T-cell (primary cell): ENCODE results near the gene PXN. TPM values are rescaled to one million over a fixed set of nuclear protein-coding genes. Genes with fewer than 3 reads are reported as not detected.

Source experiments
- ATAC-seq, 4 experiments: fragments of 200-7000 bp in 3 of 4; fragments of 150-1000 bp in 1 of 4; cut with Tn5 transposase; replicated peaks in 1 of 4; 1 replicate in 3 of 4; 2 replicates in 1 of 4; pipeline ENCODE4 v1.10.0; 2021; ENCODE audit warnings: moderate library complexity in 3 of 4, mild to moderate bottlenecking in 2 of 4, moderate number of reproducible peaks in 1 of 4
- CTCF ChIA-PET, 2 donors: fragments of 300-600 bp; sonication (Branson Sonifier 250); formaldehyde crosslinking; loops; one replicate each; lab custom pipeline; 2022; ENCODE audit warnings: antibody characterized with exemption in 2 of 2; lab: Charles Lee
- POLR2A ChIA-PET, 2 donors: fragments of 300-600 bp; sonication (Branson Sonifier 250); formaldehyde crosslinking; loops; one replicate each; lab custom pipeline; 2022; ENCODE audit warnings: antibody characterized with exemption in 2 of 2; lab: Charles Lee
- DNase-seq, 35 experiments: peaks; one replicate each; pipeline versions ENCODE4 v3.0.0 to v3.0.0-alpha.2; 2013 to 2023
- H3K27ac ChIP-seq: one replicate; pipeline ENCODE4 v1.5.1; 2013; ENCODE audit warnings: low read length
- H3K27me3 ChIP-seq, 2 experiments: replicated peaks in 1 of 2; 1 replicate in 1 of 2; 2 replicates in 1 of 2; pipeline versions ENCODE4 v1.6.1 to v1.7.0; 2013; ENCODE audit warnings: low read length in 1 of 2, mixed read lengths in 1 of 2; ENCODE audit not compliant: control insufficient read depth in 2 of 2, insufficient read depth in 2 of 2; ENCODE audit errors: extremely low read depth in 1 of 2
- H3K36me3 ChIP-seq, 2 donors: 1 replicate in 1 of 2; 2 replicates in 1 of 2; pipeline versions ENCODE4 v1.6.1 to v1.7.0; 2013; ENCODE audit warnings: low read length in 1 of 2; ENCODE audit not compliant: control insufficient read depth in 2 of 2, insufficient read depth in 1 of 2; ENCODE audit errors: extremely low read depth in 1 of 2
- H3K4me1 ChIP-seq, 2 experiments: 1 replicate in 1 of 2; 2 replicates in 1 of 2; pipeline versions ENCODE4 v1.6.1 to v1.7.0; 2013; ENCODE audit warnings: low read length in 2 of 2, mixed read lengths in 1 of 2; ENCODE audit not compliant: insufficient read depth in 2 of 2, control insufficient read depth in 1 of 2; ENCODE audit errors: extremely low read depth in 1 of 2
- H3K4me3 ChIP-seq, 2 donors: 1 replicate in 1 of 2; 2 replicates in 1 of 2; pipeline versions ENCODE4 v1.5.1 to v1.7.0; 2013; ENCODE audit warnings: mild to moderate bottlenecking in 2 of 2, low read length in 1 of 2, moderate library complexity in 1 of 2; ENCODE audit not compliant: control insufficient read depth in 1 of 2; ENCODE audit errors: extremely low read depth in 1 of 2
- H3K9me3 ChIP-seq: 2 replicates; pipeline ENCODE4 v1.7.0; 2013
- H3K27ac Mint-ChIP-seq, 2 donors: one replicate each; pipeline ENCODE4 v1.8.0; 2020 to 2021; ENCODE audit warnings: mild to moderate bottlenecking in 2 of 2, mixed read lengths in 2 of 2
- H3K27me3 Mint-ChIP-seq, 2 donors: one replicate each; pipeline ENCODE4 v1.8.0; 2021 to 2022; ENCODE audit warnings: mixed read lengths in 2 of 2
- H3K36me3 Mint-ChIP-seq: one replicate; pipeline ENCODE4 v1.8.0; 2021; ENCODE audit warnings: mixed read lengths
- H3K4me1 Mint-ChIP-seq, 3 donors: one replicate each; pipeline ENCODE4 v1.8.0; 2020 to 2022; ENCODE audit warnings: mixed read lengths in 3 of 3, mild to moderate bottlenecking in 1 of 3
- H3K4me3 Mint-ChIP-seq, 3 donors: one replicate each; pipeline ENCODE4 v1.8.0; 2020 to 2022; ENCODE audit warnings: mild to moderate bottlenecking in 3 of 3, mixed read lengths in 3 of 3, moderate library complexity in 3 of 3
- H3K9me3 Mint-ChIP-seq, 3 donors: one replicate each; pipeline ENCODE4 v1.8.0; 2020 to 2022; ENCODE audit warnings: mixed read lengths in 3 of 3
- WGBS: methylation state at CpG from one replicate; pipeline ENCODE4 v1.1.5; 2013; ENCODE audit warnings: missing lambda C conversion rate; ENCODE audit not compliant: insufficient coverage; 5-methylcytosine and 5-hydroxymethylcytosine counted together
- total RNA-seq, 35 experiments: library from RNA in 6 of 35; stranded (reverse) in 6 of 35; fragments of 120-200 nt in 1 of 35; gene quantifications; one replicate each; pipeline versions ENCODE4 v1.2.1 to v1.2.4 and lab custom pipeline; 2013 to 2026

The PXN gene
- total RNA-seq (100 to 1,000 TPM; 128 to 202 (median 137) TPM), total RNA-seq (lab: John Stamatoyannopoulos, UW) (27.1 to 178 (median 94.0) reads per million in 29 experiments)
- 82.1 TPM for total RNA-seq (2013)

DNA sequence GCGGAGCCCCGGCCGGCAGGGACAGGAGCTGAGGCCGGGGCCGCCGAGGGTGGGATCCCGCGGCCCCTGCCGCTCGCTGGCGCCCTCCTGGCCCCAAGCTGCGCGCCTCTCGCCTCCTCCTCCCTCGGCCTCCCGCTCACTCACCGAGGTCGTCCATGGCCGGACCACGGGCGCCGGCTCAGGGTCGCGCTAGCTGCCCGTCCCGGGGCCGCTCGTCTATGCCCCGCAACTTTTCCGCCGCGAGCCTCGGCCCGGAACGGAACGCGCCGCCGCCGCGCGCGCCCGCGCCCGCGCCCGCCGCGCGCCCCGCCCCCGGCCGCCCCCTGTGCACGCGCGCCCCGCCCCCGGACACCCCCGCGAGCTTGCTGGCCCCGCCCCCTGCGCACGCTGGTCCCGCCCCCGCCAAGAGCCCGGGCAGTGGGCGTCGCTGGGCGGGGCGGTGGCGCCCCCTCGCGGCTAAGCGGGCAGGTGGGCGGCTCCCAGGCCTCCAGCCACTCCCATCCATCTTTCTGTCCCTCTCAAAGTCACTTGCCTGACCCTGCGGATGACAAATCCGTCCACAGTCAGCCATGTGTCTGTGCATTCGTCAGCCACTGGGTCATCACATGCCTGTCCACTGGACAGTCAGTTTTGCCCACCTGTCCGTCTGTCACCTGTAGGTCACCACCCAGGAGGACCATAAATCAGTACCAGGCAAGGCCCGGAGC, at the start of gene PXN:
TSS of gene PXN (minus strand) at position 258 of the 707 bp plus-strand sequence. CDS start at position 157, 101 bp downstream.
- peak; percentile 70 to 96 (median 88) for DNase-seq
- H3K27me3 ChIP-seq = no peaks in the 10 kb centered on the region
- peak within 1 kb of the TSS; percentile 85 to 94 for H3K4me3 ChIP-seq
- Mint-ChIP-seq H3K4me3 (peak within 1 kb of the TSS; percentile 90 to 97 (median 94)), H3K27ac (peak within 1 kb of the TSS; percentile 88 to 93), H3K36me3 (peaks cover 8% of the 10 kb centered on the region), H3K4me1 (peaks cover 41 to 47% (median 41%) of the 10 kb centered on the region in 3 donors), H3K27me3 (no peaks in the 10 kb centered on the region), H3K9me3 (no peaks in the 10 kb centered on the region)
- CTCF ChIA-PET = interaction anchor here (0.6 to 9.4 kb wide), 24 partner anchors 9 to 64 kb away, joined by 3 to 162 read pairs (median 7); partner anchors contain the start of genes RNU4-1 (in 1 of the 2), RNU4-2 (in 1 of the 2), RPLP0 (in 1 of the 2) and SIRT4 (in 1 of the 2)
- H3K9me3 ChIP-seq = no peaks in the 10 kb centered on the region
- H3K36me3 ChIP-seq = no peaks in the 10 kb centered on the region
- POLR2A ChIA-PET = interaction anchor here (0.6 to 2.7 kb wide), 10 partner anchors 11 to 65 kb away, joined by 3 to 21 read pairs (median 4); partner anchors contain the start of genes RNU4-2 (in 2 of the 2) and RPLP0 (in 2 of the 2)
- peak within 1 kb of the TSS; percentile 74 for H3K27ac ChIP-seq
- 3% methylated on average over 70 of the region's 81 CpGs for WGBS
- peaks cover 30 to 48% of the 10 kb centered on the region in 2 experiments for H3K4me1 ChIP-seq
- ATAC-seq = peak; percentile 88 to 95 (median 89)

DNA sequence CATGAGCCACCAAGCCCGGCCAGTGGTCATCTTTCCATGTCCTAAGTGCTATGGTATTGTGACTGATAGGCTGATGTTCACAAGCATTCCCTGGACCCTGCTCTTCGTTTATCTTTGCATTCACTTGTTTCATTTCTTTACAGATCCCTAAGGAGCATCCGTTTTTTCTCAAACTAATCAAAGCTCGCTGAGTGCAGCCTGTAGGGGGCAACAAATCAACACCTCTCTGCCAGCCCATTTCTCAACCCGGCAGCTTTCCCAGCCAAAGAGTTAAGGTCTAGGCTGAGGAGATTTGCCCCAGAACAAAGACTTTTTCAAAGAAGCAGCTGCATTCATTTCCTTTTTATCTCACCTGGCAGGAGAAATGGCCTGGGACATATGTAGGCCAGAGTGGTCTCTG, 48.7 kb upstream of the PXN start:
- Mint-ChIP-seq H3K4me1 (peaks cover 10 to 14% (median 13%) of the 10 kb centered on the region in 3 donors), H3K9me3 (no peaks in the 10 kb centered on the region), H3K27ac (no peak overlapping the region), H3K36me3 (no peaks in the 10 kb centered on the region), H3K4me3 (no peak overlapping the region), H3K27me3 (no peaks in the 10 kb centered on the region)
- no peaks in the 10 kb centered on the region for H3K27me3 ChIP-seq
- ChIA-PET POLR2A (no interaction called here), CTCF (interaction anchor here in 1 of 2 donors (0.5 to 1.8 kb wide), 2 partner anchors 12 to 201 kb away, joined by 4 to 6 read pairs; partner anchors contain the start of gene SIRT4)
- no peaks in the 10 kb centered on the region for H3K9me3 ChIP-seq
- 80% methylated on average over 1 of the region's 5 CpGs for WGBS
- H3K4me3 ChIP-seq = no peak overlapping the region
- no peaks in the 10 kb centered on the region for H3K36me3 ChIP-seq
- no peak overlapping the region for H3K27ac ChIP-seq
- H3K4me1 ChIP-seq = peaks cover 7 to 14% of the 10 kb centered on the region in 2 experiments
- DNase-seq (no peak), ATAC-seq (no peak)

- Histone ChIP-seq H3K4me1 (peaks cover 0 to 10% of the 10 kb centered on the region in 2 experiments), H3K27me3 (no peaks in the 10 kb centered on the region), H3K4me3 (peak within 1 kb of the TSS; percentile 74 to 97), H3K27ac (no peak within 1 kb of the TSS), H3K9me3 (no peaks in the 10 kb centered on the region), H3K36me3 (no peaks in the 10 kb centered on the region)
- Mint-ChIP-seq H3K36me3 (peaks cover 3% of the 10 kb centered on the region), H3K9me3 (no peaks in the 10 kb centered on the region), H3K27ac (peak within 1 kb of the TSS; percentile 36 to 94), H3K27me3 (no peaks in the 10 kb centered on the region), H3K4me1 (peaks cover 12 to 13% (median 12%) of the 10 kb centered on the region in 3 donors), H3K4me3 (peak within 1 kb of the TSS; percentile 87 to 97 (median 89))
- peak; percentile 99 to 100 (median 100) for ATAC-seq
- CTCF ChIA-PET = interaction anchor here (0.7 to 2.3 kb wide), 23 partner anchors 9 to 1201 kb away, joined by 3 to 65 read pairs (median 4); partner anchors contain the start of genes RNU4-1 (in 2 of the 2), POP5 (in 1 of the 2), PXN (in 1 of the 2) and RNU4-2 (in 1 of the 2)
- peak; percentile 73 to 96 (median 86) for DNase-seq
- POLR2A ChIA-PET = interaction anchor here (0.5 to 2.2 kb wide), 11 partner anchors 9 to 279 kb away, joined by 3 to 65 read pairs (median 5); partner anchors contain the start of genes RNU4-1 (in 2 of the 2) and RNU4-2 (in 2 of the 2)
- 0% methylated on average over 11 of the region's 31 CpGs for WGBS
Measured at GRCh38 chr12:120301962-120302815, 36.7 kb upstream of the PXN start, which contains the start of gene SIRT4. TSS of gene SIRT4 (plus strand) at chr12:120302321. CDS start at chr12:120303562, 1,241 bp downstream.

DNA sequence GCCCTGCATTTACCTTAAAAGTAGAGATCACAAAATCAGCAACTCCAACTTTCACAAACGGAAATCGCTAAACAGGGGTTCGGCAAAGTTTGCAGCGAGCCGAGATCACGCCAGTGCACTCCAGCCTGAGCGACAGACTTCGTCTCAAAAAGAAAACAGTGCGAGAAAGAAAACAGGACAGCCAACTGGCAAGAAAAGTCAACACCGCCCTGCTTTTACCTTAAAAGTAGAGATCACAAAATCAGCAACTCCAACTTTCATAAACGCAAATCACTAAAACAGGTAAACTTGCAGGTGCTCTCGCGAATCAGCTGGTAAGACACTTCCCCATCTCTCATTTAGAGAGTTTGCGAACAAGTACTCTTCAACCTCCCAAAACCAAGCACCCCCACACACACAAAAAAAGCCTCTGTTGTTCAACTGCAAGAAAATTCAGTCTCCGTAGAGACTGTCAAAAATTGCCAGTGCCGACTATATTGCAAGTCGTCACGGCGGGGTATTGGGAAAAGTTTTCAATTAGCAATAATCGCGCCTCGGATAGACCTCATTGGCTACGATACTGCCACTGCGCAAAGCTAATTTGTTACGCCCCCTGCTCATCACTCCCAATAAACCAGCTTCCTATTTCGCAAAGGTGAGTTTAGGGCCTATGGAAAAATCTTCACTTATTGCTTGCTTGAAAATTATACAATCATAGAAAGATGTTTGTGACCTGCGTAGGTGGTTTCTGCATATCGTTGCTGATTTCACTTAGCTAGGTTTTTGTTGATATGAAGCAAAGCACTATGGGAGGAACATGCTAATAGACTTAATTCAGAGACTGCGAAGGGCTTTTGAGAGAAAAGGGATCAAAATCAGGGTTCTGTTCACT, 27.4 kb upstream of the PXN start, which contains the start of gene RNU4-1:
TSS of gene RNU4-1 (minus strand) at position 577 of the 871 bp plus-strand sequence.
- Histone ChIP-seq H3K4me3 (peak within 1 kb of the TSS; percentile 72 to 95), H3K27me3 (peaks cover 0 to 3% of the 10 kb centered on the region in 2 experiments), H3K9me3 (no peaks in the 10 kb centered on the region), H3K27ac (peak within 1 kb of the TSS; percentile 100), H3K4me1 (peaks cover 2 to 24% of the 10 kb centered on the region in 2 experiments), H3K36me3 (no peaks in the 10 kb centered on the region)
- Mint-ChIP-seq H3K4me1 (peaks cover 0 to 11% (median 9%) of the 10 kb centered on the region in 3 donors), H3K4me3 (no peak within 1 kb of the TSS), H3K9me3 (no peaks in the 10 kb centered on the region), H3K36me3 (no peaks in the 10 kb centered on the region), H3K27me3 (no peaks in the 10 kb centered on the region), H3K27ac (no peak within 1 kb of the TSS)
- WGBS = 0% methylated on average over 14 of the region's 29 CpGs
- peak; percentile 49 to 88 (median 71) for DNase-seq
- CTCF ChIA-PET = interaction anchor here (0.5 to 3.1 kb wide), 13 partner anchors 9 to 1952 kb away, joined by 3 to 65 read pairs (median 5); partner anchors contain the start of genes SIRT4 (in 2 of the 2), PXN (in 1 of the 2) and RPLP0 (in 1 of the 2)
- POLR2A ChIA-PET = interaction anchor here (0.6 to 3.7 kb wide), 21 partner anchors 9 to 948 kb away, joined by 3 to 110 read pairs (median 6); partner anchors contain the start of genes RPLP0 (in 2 of the 2) and SIRT4 (in 2 of the 2)
- peak; percentile 38 to 53 (median 52) for ATAC-seq

DNA sequence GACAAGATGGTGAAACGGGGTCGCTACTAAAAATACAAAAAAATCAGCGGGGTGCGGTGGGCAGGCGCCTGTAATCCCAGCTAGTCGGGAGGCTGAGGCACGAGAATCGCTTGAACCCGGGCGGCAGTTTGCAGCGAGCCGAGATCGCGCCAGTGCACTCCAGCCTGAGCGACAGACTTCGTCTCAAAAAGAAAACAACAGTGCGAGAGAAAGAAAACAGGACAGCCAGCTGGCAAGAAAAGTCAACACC, 26.8 kb upstream of the PXN start:
- Histone ChIP-seq H3K27ac (peak overlapping the region; percentile 100), H3K4me1 (peaks cover 2 to 24% of the 10 kb centered on the region in 2 experiments), H3K27me3 (peaks cover 0 to 3% of the 10 kb centered on the region in 2 experiments), H3K9me3 (no peaks in the 10 kb centered on the region), H3K36me3 (no peaks in the 10 kb centered on the region), H3K4me3 (peak overlapping the region; percentile 72 to 95)
- Mint-ChIP-seq H3K4me3 (no peak overlapping the region), H3K27ac (no peak overlapping the region), H3K36me3 (no peaks in the 10 kb centered on the region), H3K9me3 (no peaks in the 10 kb centered on the region), H3K4me1 (peaks cover 0 to 11% (median 9%) of the 10 kb centered on the region in 3 donors), H3K27me3 (no peaks in the 10 kb centered on the region)
- ATAC-seq = peak in 1 of 4 experiments; percentile 11
- 0% methylated on average over 16 of the region's 17 CpGs for whole genome bisulfite sequencing
- peak in 1 of 35 experiments; percentile 16 for DNase-seq
- CTCF ChIA-PET = interaction anchor here in 1 of 2 donors (1.1 to 3.1 kb wide), 6 partner anchors 10 to 96 kb away, joined by 3 to 65 read pairs (median 6); partner anchors contain the start of genes PXN, RPLP0 and SIRT4
- POLR2A ChIA-PET = interaction anchor here (0.6 to 3.7 kb wide), 13 partner anchors 10 to 1344 kb away, joined by 3 to 110 read pairs (median 10); partner anchors contain the start of genes RPLP0 (in 2 of the 2) and SIRT4 (in 2 of the 2)
